ENCODE data around the gene NPW. TPM values are rescaled to one million over a fixed set of nuclear protein-coding genes. Genes with fewer than 3 reads are reported as not detected.
A peak's percentile ranks its signal among the peaks of the same experiment; 100 is the strongest.

The NPW gene
- total RNA-seq, 4 donors from 2014 or later = not detected

DNA sequence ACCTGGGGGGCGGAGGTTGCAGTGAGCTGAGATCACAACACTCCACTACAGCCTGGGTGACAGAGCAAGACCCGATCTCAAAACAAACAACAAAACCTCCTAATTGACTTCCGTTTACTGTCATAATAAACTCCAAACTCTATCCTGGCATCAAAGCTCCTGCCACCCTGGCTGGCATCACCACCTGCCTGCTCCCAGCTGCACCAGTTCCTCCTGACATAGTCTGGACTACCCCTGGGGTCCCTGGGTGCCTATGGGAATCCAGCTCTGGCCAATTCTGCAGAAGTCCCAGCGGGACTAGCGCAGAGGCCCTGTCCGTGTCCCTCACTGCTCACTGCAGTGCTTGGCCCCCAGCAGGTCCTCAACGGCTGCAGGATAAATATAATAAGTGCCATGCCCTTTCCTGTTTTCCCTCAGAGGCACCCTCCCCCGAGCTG, 27.3 kb downstream of the NPW start:
- peak overlapping the region; percentile 79 to 81 (median 80) for H3K27ac ChIP-seq (replicated peaks in 1 of 4)
- no peaks in the 10 kb centered on the region for H3K27me3 ChIP-seq
- H3K9me3 ChIP-seq = no peaks in the 10 kb centered on the region
- WGBS = 16% methylated on average over 8 of the region's 8 CpGs
- TF ChIP-seq POLR2A (IDR thresholded peaks at IDR 0.05; ENCODE audit: low read depth) (no peak), POLR2AphosphoS5 (IDR thresholded peaks at IDR 0.05) (peak; percentile 5 to 43), EP300 (IDR thresholded peaks at IDR 0.05) (no peak)
- TF ChIP-seq, protein P1, sequence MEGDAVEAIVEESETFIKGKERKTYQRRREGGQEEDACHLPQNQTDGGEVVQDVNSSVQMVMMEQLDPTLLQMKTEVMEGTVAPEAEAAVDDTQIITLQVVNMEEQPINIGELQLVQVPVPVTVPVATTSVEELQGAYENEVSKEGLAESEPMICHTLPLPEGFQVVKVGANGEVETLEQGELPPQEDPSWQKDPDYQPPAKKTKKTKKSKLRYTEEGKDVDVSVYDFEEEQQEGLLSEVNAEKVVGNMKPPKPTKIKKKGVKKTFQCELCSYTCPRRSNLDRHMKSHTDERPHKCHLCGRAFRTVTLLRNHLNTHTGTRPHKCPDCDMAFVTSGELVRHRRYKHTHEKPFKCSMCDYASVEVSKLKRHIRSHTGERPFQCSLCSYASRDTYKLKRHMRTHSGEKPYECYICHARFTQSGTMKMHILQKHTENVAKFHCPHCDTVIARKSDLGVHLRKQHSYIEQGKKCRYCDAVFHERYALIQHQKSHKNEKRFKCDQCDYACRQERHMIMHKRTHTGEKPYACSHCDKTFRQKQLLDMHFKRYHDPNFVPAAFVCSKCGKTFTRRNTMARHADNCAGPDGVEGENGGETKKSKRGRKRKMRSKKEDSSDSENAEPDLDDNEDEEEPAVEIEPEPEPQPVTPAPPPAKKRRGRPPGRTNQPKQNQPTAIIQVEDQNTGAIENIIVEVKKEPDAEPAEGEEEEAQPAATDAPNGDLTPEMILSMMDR (IDR thresholded peaks at IDR 0.05) = no peak
- H3K4me1 ChIP-seq = peaks cover 56 to 68% (median 62%) of the 10 kb centered on the region in 4 donors
- peak overlapping the region; percentile 74 to 92 (median 88) for H3K4me3 ChIP-seq
- DNase-seq (ENCODE audit: extremely low spot score) = no peak
- intact Hi-C loops (cut with DNase I) = no loop called here
- H3K36me3 ChIP-seq = peaks cover 0 to 40% (median 21%) of the 10 kb centered on the region in 4 donors

DNA sequence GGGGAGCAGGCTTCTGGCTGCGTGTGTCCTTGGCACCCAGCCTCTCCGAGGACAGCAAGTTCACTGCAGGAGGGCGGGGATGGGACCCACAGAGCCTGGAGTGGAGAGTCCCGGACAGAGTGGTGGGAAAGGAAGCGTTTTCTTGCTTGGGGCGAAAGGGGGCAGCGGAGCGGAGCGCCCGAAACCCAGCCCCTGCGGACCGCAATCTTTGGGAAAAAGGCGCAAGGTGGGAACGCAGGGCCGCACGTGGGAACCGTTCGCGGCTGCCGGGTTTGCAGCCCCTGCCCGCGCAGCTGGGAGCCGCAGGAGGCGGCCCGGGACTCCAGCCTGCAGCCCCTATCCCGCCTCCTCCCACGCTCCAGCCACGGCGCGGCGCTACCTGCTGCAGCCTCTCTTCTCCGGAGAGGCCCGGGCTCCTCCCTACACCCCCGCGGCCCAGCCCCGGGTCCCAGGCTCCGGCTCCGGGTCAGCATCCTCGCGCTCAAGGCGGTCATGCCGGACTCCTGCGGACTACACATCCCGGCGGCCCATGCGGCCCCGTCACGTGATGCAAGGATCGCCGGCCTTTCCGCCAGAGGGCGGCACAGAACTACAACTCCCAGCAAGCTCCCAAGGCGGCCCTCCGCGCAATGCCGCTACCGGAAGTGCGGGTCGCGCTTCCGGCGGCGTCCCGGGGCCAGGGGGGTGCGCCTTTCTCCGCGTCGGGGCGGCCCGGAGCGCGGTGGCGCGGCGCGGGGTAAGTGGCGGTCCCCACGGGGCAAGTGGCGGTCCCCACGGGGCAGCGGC, 27.9 kb downstream of the NPW start, which contains the start of the genes NTHL1 and TSC2:
NTHL1 (minus strand) TSS at position 505 of the 786 bp plus-strand sequence; CDS start at position 494, 11 bp downstream.
TSC2 (plus strand) TSS at position 656 of the 786 bp plus-strand sequence. CDS start 631 bp downstream, outside the sequence.
- Histone ChIP-seq H3K27ac (replicated peaks in 1 of 4) (peak within 1 kb of the TSS; percentile 79 to 81 (median 80)), H3K36me3 (peaks cover 0 to 42% (median 27%) of the 10 kb centered on the region in 4 donors), H3K9me3 (no peaks in the 10 kb centered on the region), H3K4me1 (peaks cover 50 to 62% (median 57%) of the 10 kb centered on the region in 4 donors), H3K4me3 (peak within 1 kb of the TSS; percentile 74 to 92 (median 88)), H3K27me3 (no peaks in the 10 kb centered on the region)
- WGBS = 0% methylated on average over 26 of the region's 81 CpGs
- intact Hi-C loops (cut with DNase I) = no loop called here
- TF ChIP-seq EP300 (IDR thresholded peaks at IDR 0.05) (no peak), POLR2A (IDR thresholded peaks at IDR 0.05; ENCODE audit: low read depth) (no peak), POLR2AphosphoS5 (IDR thresholded peaks at IDR 0.05) (peak; percentile 63 to 94)
- TF ChIP-seq, protein P1 (IDR thresholded peaks at IDR 0.05) = peak; percentile 34 to 61 (median 48)
- DNase-seq (ENCODE audit: extremely low spot score) = peak; percentile 99

DNA sequence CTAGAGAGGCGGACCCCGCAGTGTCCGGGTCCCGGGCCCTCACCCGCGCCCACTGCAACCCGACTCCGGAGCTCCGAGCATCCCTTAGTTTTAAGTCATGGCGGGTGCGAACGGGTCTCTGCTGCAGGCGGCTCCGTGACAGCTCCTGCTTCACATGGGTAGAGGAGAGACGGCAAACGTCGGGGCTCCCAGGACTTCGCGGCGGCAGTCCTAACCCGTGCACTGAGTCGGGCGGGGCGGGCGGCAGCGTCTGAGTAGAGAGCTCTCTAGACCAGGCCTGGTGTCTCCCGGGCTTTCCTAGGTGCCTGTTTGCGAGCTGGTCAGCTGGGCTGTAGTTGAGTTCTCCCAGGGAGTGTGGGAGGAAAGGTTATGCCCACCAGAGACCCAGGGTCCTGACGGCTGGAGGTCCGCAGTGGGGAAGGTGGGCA, 28.5 kb downstream of the NPW start:
- Histone ChIP-seq H3K4me1 (peaks cover 48 to 57% (median 52%) of the 10 kb centered on the region in 4 donors), H3K4me3 (peak overlapping the region; percentile 74 to 92 (median 88)), H3K36me3 (peaks cover 3 to 46% (median 33%) of the 10 kb centered on the region in 4 donors), H3K9me3 (no peaks in the 10 kb centered on the region), H3K27me3 (no peaks in the 10 kb centered on the region), H3K27ac (replicated peaks in 1 of 4) (peak overlapping the region; percentile 79 to 81 (median 80))
- DNase-seq (ENCODE audit: extremely low spot score) = no peak
- intact Hi-C loops (cut with DNase I) = no loop called here
- TF ChIP-seq, protein P1 (IDR thresholded peaks at IDR 0.05) = no peak
- TF ChIP-seq POLR2AphosphoS5 (IDR thresholded peaks at IDR 0.05) (no peak), POLR2A (IDR thresholded peaks at IDR 0.05; ENCODE audit: low read depth) (no peak), EP300 (IDR thresholded peaks at IDR 0.05) (no peak)
- WGBS = 0% methylated on average over 1 of the region's 30 CpGs

DNA sequence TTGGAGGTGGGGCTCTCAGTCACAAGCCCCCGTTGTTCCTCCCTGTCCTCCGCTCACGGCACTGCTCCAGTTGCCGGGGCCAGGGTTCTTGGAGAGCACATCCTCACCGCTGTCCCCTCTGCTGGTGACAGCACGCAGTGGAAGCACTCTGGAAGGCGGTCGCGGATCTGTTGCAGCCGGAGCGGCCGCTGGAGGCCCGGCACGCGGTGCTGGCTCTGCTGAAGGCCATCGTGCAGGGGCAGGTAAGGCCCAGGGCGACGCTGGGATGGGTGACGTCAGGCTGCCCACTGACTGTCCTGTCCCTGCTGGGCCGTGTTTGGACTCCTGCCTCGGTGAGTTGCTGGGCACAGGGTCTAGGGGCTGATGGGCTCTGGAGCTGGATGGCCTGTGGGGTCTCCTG, 33.6 kb downstream of the NPW start:
- H3K9me3 ChIP-seq = no peaks in the 10 kb centered on the region
- no peak overlapping the region for H3K4me3 ChIP-seq
- TF ChIP-seq POLR2AphosphoS5 (IDR thresholded peaks at IDR 0.05) = no peak
- TF ChIP-seq, protein P1 (IDR thresholded peaks at IDR 0.05) = no peak
- no peak for TF ChIP-seq EP300 (IDR thresholded peaks at IDR 0.05)
- no peak for TF ChIP-seq POLR2A (IDR thresholded peaks at IDR 0.05; ENCODE audit: low read depth)
- DNase-seq (ENCODE audit: extremely low spot score) = no peak
- H3K27ac ChIP-seq (replicated peaks in 1 of 4) = no peak overlapping the region
- intact Hi-C loops (cut with DNase I) = no loop called here
- H3K36me3 ChIP-seq = peaks cover 23 to 81% (median 75%) of the 10 kb centered on the region in 4 donors
- no peaks in the 10 kb centered on the region for H3K27me3 ChIP-seq
- 88% methylated on average over 10 of the region's 21 CpGs for WGBS
- peaks cover 11 to 14% (median 14%) of the 10 kb centered on the region in 4 donors for H3K4me1 ChIP-seq

Measured in esophagus muscularis mucosa (tissue), 4 donors.